K562 (cell line): Measurements from ENCODE around the gene RCC1. TPM values are rescaled to one million over a fixed set of nuclear protein-coding genes. Genes with fewer than 3 reads are reported as not detected.

Source experiments
- ELF2 ChIP-seq: fragments of 250-450 bp; sonication (Bioruptor Pico); IDR thresholded peaks from 2 replicates; pipeline ENCODE4 v1.5.0; 2021; ENCODE audit warnings: mild to moderate bottlenecking
- ELF4 ChIP-seq: fragments of 450-650 bp; formaldehyde crosslinking; IDR thresholded peaks from 2 replicates; pipeline ENCODE4 v1.4.0; 2022; ENCODE audit warnings: missing genetic modification characterization
- FOXA1 ChIP-seq: fragments of 450-650 bp; IDR thresholded peaks from 2 replicates; pipeline ENCODE4 v1.6.1; 2016; ENCODE audit warnings: mild to moderate bottlenecking, borderline replicate concordance
- KLF13 ChIP-seq: fragments of 450-650 bp; IDR thresholded peaks from 2 replicates; pipeline ENCODE4 v1.6.1; 2016; ENCODE audit warnings: missing genetic modification characterization, low read depth, mild to moderate bottlenecking, missing compliant biosample characterization, moderate library complexity, borderline replicate concordance
- TAF1 ChIP-seq: IDR thresholded peaks from 2 replicates; pipeline ENCODE4 v1.6.1; 2011; ENCODE audit warnings: mild to moderate bottlenecking, low read length, moderate library complexity; ENCODE audit not compliant: insufficient read depth, control insufficient read depth, severe bottlenecking; ENCODE audit errors: extremely low read depth
- TRIM24 ChIP-seq, 2 experiments: fragments of 450-650 bp; IDR thresholded peaks; 2 replicates each; pipeline ENCODE4 v1.6.1; 2016
- polyA plus RNA-seq, 8 experiments: library from polyadenylated mRNA; depleted of rRNA in 4 of 8; stranded (reverse) in 5 of 8; unstranded in 3 of 8; fragments of >200 nt; fragmentation: Nextera tagmentation in 2 of 8; fragmentation: Illumina TruSeq in 1 of 8; extraction: Ambion mirVana in 2 of 8; extraction: Trizol in 1 of 8; gene quantifications; 2 replicates each; pipeline versions ENCODE4 v1.2.1 to v1.2.3, GENCODE V29; 2011 to 2014; ENCODE audit warnings: inconsistent platforms in 1 of 8, missing spikeins in 1 of 8
- total RNA-seq, 7 experiments: library from RNA; depleted of rRNA in 6 of 7; stranded (reverse); fragments of >200 nt in 6 of 7; fragmentation: Illumina TruSeq in 2 of 7; extraction: Trizol in 2 of 7; gene quantifications; 2 replicates each; pipeline versions ENCODE4 v1.2.1 to v1.2.3, GENCODE V29; 2011 to 2021; ENCODE audit warnings: low replicate concordance in 1 of 7
- TF ChIP-seq, protein P1 (sequence below): fragments of 250-450 bp; sonication (Bioruptor Pico); IDR thresholded peaks from 2 replicates; pipeline ENCODE4 v1.4.0; 2020; ENCODE audit warnings: borderline replicate concordance
- TF ChIP-seq, protein P2 (sequence below): fragments of 250-450 bp; sonication (Bioruptor Pico); IDR thresholded peaks from 2 replicates; pipeline ENCODE4 v1.5.0; 2021; ENCODE audit warnings: mild to moderate bottlenecking, moderate library complexity

The RCC1 gene
- total and polyA plus RNA-seq, 9 of the 15 experiments (the other 6 are each of a cell fraction or from before 2014, with no cell fraction given): 16.4 to 202 (median 107) TPM

DNA sequence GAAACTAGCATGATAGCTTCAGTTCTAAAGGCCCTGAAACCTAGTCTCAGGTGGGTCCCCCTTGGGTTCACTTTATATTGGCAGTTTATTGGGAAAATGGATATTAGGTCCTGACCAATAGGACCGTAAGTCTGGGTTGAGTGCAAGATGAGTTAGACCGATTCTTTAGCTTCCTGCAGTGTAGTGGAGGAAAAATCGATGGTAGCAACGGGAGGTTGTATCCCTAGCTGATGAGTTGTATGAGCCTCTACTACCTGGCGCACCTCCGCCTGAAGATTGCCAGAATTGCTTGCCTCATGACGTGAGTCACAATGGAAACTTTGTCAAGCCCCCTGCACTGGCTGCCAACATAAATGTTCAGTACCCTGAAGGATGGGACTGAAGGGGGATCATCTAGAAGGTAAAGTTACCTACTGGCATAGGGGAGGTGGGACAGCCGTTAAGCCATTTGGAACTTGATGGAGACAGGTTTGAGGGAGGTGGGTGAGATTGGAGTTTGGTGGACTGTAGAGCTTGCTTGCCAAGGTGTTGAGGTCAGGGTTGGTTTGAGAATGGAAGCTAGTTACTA, 3.9 kb downstream of the RCC1 start (continued):
- TF ChIP-seq, protein P1, sequence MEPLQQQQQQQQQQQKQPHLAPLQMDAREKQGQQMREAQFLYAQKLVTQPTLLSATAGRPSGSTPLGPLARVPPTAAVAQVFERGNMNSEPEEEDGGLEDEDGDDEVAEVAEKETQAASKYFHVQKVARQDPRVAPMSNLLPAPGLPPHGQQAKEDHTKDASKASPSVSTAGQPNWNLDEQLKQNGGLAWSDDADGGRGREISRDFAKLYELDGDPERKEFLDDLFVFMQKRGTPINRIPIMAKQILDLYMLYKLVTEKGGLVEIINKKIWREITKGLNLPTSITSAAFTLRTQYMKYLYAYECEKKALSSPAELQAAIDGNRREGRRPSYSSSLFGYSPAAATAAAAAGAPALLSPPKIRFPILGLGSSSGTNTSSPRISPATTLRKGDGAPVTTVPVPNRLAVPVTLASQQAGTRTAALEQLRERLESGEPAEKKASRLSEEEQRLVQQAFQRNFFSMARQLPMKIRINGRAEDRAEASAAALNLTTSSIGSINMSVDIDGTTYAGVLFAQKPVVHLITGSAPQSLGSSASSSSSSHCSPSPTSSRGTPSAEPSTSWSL (CRISPR knock-in tag): no peak
- TF ChIP-seq TRIM24 (IDR thresholded peaks at IDR 0.05) (no peak), KLF13 (0 out of 2 replicates have a peak, but pooled peaks have one; percentile 45), ELF4 (peak; percentile 97; the same call in 1 of the 2 replicates), FOXA1 (no peak), ELF2 (CRISPR knock-in tag) (peak; percentile 69), TAF1 (peak; percentile 49)
- TF ChIP-seq, protein P2, sequence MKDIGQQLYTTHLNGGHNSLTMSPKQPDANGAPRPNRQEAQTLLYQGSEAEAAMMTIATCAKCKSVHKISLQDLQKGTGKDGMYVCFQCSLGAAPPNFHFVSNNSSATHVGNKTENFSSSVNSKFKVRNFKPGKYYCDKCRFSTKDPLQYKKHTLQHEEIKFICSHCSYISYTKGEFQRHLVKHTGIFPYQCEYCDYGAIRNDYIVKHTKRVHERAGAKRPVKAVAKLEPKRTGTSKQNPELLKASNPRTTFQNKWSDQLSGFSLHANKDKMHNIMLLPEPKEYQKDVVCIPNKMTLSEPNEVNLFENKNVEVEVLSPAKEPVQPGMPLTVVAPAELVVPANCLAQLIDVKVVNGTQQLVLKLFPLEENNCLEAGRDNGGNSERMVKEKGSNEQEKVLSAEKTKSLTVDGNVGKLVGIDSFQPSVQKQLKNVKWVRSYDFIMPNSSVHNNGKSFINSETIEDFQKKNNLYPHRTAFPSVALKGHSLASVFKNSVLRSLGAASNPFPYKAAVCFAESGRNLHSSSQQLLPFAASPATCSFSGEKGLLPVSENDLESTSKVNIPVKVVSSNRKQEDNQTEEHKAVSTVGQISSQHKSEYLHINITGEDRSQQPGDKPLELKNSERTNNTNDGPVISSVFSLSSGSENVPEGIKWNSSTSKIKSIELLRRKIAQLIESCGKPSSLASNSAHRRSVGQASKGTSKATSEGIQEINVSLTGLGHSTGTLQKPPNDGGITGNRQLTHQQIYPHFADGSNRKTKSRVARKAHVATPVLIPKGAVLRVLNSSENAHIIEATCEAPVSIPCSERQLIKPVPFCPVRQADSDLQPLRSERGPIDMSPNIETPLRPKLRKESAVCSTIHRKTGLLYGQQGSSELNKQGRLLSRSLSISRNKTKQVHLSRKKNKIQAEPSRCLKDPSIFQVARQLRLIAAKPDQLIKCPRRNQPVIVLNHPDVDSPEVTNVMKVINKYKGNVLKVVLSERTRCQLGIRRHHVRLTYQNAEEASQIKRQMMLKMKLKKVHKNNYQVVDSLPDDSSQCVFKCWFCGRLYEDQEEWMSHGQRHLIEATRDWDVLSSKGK (CRISPR knock-in tag): 0 out of 2 replicates have a peak, but pooled peaks have one; percentile 10
